ENCODE measurements around the gene SNAP25.

DNA sequence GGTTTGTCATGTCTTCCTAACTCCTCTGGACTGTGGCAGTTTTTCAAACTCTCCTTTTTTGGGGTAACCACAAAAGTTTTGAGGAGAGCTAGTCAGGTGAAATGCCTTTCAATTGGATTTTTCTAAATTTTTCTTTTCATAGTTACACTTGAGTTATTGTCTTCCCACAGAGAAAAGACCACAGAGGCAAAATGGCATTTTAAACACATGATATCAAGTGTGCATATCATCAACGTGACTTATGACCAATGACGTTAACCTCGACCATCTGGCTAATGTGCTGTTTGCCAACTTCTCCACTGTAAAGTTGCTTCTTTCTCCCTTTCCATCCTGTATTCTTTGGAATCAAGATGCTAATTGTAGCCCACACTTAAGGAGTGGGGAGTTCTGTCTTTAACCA is 41.3 kb upstream of the SNAP25 start:
- no peak for TF ChIP-seq ZBTB7A (tag by site-specific recombination; IDR thresholded peaks at IDR 0.05; ENCODE audit: low read depth)
- TF ChIP-seq, protein P1, sequence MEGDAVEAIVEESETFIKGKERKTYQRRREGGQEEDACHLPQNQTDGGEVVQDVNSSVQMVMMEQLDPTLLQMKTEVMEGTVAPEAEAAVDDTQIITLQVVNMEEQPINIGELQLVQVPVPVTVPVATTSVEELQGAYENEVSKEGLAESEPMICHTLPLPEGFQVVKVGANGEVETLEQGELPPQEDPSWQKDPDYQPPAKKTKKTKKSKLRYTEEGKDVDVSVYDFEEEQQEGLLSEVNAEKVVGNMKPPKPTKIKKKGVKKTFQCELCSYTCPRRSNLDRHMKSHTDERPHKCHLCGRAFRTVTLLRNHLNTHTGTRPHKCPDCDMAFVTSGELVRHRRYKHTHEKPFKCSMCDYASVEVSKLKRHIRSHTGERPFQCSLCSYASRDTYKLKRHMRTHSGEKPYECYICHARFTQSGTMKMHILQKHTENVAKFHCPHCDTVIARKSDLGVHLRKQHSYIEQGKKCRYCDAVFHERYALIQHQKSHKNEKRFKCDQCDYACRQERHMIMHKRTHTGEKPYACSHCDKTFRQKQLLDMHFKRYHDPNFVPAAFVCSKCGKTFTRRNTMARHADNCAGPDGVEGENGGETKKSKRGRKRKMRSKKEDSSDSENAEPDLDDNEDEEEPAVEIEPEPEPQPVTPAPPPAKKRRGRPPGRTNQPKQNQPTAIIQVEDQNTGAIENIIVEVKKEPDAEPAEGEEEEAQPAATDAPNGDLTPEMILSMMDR (tag by site-specific recombination; IDR thresholded peaks at IDR 0.05), result no peak
- no peak for TF ChIP-seq HOXC10 (CRISPR knock-in tag; IDR thresholded peaks at IDR 0.05)
- no peak for TF ChIP-seq YY2 (tag by site-specific recombination; IDR thresholded peaks at IDR 0.05)
- no peak for TF ChIP-seq ZNF514 (tag by site-specific recombination; IDR thresholded peaks at IDR 0.05)
- no peak for TF ChIP-seq SP2 (tag by site-specific recombination; IDR thresholded peaks at IDR 0.05)
